AG09309 (cell line): ENCODE results near the gene OR2C3.

Experiments
- DNase-seq: peaks from one replicate; pipeline ENCODE4 v3.0.0-alpha.2; 2010; ENCODE audit warnings: low read depth
- H3K4me3 ChIP-seq: 2 replicates; pipeline ENCODE4 v1.5.1; 2011; ENCODE audit warnings: mild to moderate bottlenecking, low read depth, low read length, moderate library complexity; ENCODE audit not compliant: control insufficient read depth
- CTCF ChIP-seq: IDR thresholded peaks from 2 replicates; pipeline ENCODE4 v1.5.1; 2011; ENCODE audit warnings: mild to moderate bottlenecking, low read depth, low read length, inconsistent platforms; ENCODE audit not compliant: insufficient read depth, control insufficient read depth; ENCODE audit errors: missing control alignments

Gene OR2C3

GRCh38 chr1:247540581-247540980, 4.3 kb upstream of the OR2C3 start:
- no peak for DNase-seq
- no peak overlapping the region for H3K4me3 ChIP-seq
- TF ChIP-seq CTCF = no peak

- H3K4me3 ChIP-seq = no peak overlapping the region
- no peak for TF ChIP-seq CTCF
- DNase-seq = no peak
Observed at GRCh38 chr1:247539215-247539614, 3.0 kb upstream of the OR2C3 start.

- no peak for DNase-seq
- TF ChIP-seq CTCF = no peak
- H3K4me3 ChIP-seq = no peak overlapping the region
Observed at GRCh38 chr1:247538561-247538960, 2.3 kb upstream of the OR2C3 start.

GRCh38 chr1:247535402-247535801, 838 bp downstream of the OR2C3 start:
- H3K4me3 ChIP-seq = no peak overlapping the region
- no peak for DNase-seq

GRCh38 chr1:247531937-247532336, 4.3 kb downstream of the OR2C3 start:
- no peak for DNase-seq
- no peak overlapping the region for H3K4me3 ChIP-seq
- no peak for TF ChIP-seq CTCF

More at GRCh38 chr1:247535402-247535801, 838 bp downstream of the OR2C3 start:
- TF ChIP-seq CTCF = no peak

GRCh38 chr1:247530785-247531184, 5.5 kb downstream of the OR2C3 start:
- TF ChIP-seq CTCF = no peak
- DNase-seq = no peak
- no peak overlapping the region for H3K4me3 ChIP-seq

GRCh38 chr1:247529771-247530355, 6.4 kb downstream of the OR2C3 start:
- no peak for DNase-seq
- no peak overlapping the region for H3K4me3 ChIP-seq
- no peak for TF ChIP-seq CTCF
